Activated T-cell treated with anti-CD3 and anti-CD28 coated beads, Interleukin-2, amount 50 U/mL, for 48 hours (primary cell): Measurements from ENCODE around the gene DNM3.

Source experiments
- DNase-seq, 2 experiments: peaks; one replicate each; pipeline ENCODE4 v3.0.0-alpha.2; 2020

DNM3 gene

DNA sequence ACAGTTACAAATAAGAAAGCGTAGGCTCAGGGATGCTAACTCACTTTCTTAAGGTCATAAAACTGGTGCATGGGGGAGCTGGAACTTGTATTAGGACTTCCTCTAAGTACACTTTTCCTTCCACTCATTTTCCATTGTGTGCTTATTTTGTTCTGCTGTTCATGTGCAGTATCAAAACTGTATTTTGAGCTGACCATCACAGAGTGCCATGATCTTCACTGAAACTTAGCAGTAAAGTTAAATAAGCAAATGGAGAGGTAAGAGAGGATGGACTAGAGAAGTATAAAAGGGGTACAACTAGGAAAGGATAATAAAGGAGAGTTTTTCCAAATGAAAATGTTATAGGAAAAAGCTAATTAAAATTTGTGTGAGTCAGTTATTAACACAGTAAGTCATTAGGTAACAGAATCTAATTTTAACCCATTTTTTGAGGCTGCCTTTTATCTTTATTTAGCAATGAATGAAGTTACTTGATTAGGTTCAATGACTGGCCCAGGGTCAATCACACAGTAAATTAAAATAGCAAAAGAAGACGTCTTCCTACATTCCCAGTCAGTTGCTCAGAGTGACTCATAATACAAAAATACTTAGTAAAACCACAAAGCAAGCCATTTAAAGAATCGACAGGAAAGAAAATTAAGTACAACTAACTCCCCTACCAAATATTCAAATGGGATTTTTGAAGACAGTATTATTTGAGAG is 413.4 kb downstream of the DNM3 start:
- no peak for DNase-seq

DNA sequence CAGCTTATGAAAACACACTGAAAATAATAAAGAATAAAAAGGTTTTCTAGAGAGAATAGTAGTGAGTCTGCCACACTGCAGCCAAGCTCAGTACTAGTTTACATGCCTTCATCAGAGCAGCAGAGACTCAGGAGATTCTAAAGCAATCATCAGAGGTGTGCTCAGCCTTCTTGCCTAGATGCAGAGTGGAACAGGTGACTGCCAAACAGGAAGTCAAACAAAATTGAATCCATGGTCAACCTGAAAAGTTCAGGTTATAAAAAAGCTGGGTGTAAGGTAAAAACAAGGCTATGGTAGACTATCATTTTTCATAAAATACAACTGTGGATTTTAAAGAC is 413.9 kb downstream of the DNM3 start:
- no peak for DNase-seq

GRCh38 chr1:172265905-172266304 is 424.6 kb downstream of the DNM3 start:
- no peak for DNase-seq

- DNase-seq: peak; percentile 61 to 67
These were observed 425.4 kb downstream of the DNM3 start for GRCh38 chr1:172266528-172267174.

- DNase-seq: no peak
These were observed 426.9 kb downstream of the DNM3 start for GRCh38 chr1:172268237-172268636.

DNA sequence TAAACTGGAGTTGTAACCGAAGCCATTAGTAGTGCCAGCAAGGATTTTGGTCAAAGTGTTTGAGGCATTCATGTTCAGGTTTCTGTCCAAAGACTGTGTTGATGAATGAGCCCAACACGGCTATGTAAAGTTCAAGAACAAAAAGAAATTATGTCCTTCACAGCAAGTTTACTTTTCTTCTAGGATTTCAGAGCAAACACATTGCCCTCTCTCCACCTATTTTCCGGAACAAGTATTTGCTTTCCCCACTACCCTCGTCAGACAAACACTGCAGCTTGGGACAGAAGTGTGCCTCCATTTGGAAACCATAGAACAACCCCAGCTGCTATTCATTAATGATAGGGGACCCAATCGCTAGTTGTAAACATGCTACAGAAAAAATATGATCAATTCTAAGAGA is 427.8 kb downstream of the DNM3 start:
- no peak for DNase-seq

DNA sequence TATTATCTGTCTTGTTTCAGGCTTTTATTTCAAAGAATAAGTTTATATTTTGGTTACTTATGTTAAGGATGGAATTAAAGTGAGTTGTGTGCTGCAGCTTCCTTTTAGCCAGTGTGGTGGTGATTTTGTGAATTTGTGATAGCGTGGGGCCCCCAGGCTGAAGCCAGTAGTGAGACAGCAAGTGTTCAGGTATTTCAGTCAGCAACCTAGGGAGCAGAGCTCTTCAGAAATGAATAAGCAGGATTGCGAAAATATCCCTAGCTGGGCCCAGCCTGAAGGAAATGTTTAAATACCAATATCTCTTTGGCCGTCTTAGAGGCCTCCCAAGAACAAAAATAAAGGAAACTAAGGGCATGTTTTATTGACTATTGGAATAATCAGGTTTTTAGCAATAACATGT is 428.3 kb downstream of the DNM3 start:
- DNase-seq: peak; percentile 26 to 39

- no peak for DNase-seq
These were observed 429.3 kb downstream of the DNM3 start for GRCh38 chr1:172270605-172271004.

DNA sequence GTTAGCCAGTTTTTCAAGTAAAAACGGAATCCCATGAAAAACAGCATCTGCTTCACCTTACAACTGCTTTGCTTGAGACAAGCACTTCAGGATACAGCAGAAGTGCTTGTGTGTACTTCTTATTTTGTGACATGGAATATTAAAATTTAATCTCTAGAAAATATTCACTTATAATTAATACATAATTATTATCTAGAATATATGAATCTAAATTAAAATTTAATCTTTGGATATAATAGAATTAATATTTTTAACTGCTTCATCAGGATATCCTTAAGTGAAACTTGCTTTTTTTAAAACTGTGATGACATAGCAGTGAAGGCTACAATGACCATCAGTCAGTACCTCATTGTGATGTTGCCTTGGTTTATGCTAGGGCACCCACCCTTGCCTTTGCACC is 430.8 kb downstream of the DNM3 start:
- DNase-seq: no peak

- no peak for DNase-seq
These were observed 432.5 kb downstream of the DNM3 start for GRCh38 chr1:172273647-172274396.

GRCh38 chr1:172275478-172275877 is 434.2 kb downstream of the DNM3 start:
- no peak for DNase-seq

DNA sequence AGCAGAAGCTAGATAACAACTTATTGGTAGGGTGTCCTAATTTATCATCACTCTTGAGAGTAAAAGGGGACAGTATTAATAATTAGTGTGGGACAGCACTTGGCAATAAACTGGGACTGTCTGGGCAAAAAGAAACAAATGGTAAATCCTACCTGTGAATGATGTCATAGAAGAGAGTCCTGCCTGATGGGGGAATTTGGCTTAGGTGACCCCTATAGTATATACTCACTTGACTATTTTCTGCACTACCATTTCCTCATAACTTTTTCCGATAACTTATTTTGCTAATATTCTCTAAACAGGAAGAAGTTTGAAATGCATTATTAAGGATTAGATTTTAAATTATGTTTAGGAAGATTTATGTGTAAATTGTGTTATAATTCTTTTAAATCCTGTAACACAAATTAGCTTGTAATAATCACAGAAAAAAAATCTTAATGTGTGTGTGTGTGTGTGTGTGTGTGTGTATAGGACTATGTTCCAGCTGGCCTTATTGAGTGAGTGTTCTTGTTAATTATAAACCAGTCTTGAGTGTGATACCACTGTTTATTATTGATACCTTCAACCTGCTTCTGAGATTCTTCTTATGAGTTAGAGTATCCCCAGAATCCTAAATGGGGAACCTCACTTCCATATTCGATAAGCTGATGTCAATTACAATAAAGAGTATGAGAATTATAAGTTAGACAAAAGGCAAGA is 435.0 kb downstream of the DNM3 start:
- DNase-seq: no peak

GRCh38 chr1:172277275-172277674 is 436.0 kb downstream of the DNM3 start:
- no peak for DNase-seq

DNA sequence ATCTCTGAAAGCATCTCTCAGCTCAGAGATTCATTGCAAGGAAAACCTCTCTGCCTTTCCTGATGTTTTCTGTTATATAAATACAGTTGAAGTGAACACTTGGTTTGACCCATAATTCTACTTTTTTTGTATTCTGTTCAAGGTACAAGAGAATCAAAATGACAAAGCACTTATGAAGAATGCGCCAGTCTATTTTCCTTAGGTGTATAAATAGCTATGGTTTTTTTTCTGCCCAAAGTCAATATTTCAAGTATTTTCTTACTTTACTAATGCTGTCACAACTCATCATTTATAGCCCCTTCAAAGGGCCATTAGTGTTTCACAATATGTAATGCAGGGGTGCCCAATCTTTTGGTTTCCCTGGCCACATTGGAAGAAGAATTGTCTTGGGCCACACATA is 436.7 kb downstream of the DNM3 start:
- no peak for DNase-seq

GRCh38 chr1:172278478-172278877 is 437.2 kb downstream of the DNM3 start:
- no peak for DNase-seq

- DNase-seq: no peak
These were observed 438.8 kb downstream of the DNM3 start for GRCh38 chr1:172279939-172280636.

GRCh38 chr1:172283766-172284165 is 442.5 kb downstream of the DNM3 start:
- DNase-seq: no peak

- no peak for DNase-seq
These were observed 445.4 kb downstream of the DNM3 start for GRCh38 chr1:172286629-172287076.

DNA sequence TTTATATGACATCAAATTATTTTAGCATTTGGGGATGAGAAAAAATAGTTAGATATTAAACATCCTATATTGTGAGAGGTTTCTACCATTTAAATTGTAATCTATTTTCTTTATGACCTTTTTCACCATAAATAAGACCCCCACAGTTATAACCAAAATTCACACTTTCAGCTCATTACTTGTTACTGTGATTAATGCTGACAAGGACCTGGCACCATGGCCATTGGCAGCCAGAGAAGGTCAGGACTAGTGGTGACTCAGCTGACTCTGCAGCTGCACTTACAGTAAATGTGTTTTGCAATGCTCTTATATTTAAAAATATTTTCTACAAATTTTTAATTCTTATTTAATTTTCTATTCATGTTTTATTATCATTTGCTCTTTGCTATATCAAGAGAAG is 445.9 kb downstream of the DNM3 start:
- no peak for DNase-seq

- no peak for DNase-seq
These were observed 447.3 kb downstream of the DNM3 start for GRCh38 chr1:172288581-172288980.

- no peak for DNase-seq
These were observed 448.1 kb downstream of the DNM3 start for GRCh38 chr1:172289448-172289847.

GRCh38 chr1:172292840-172293239 is 451.5 kb downstream of the DNM3 start:
- no peak for DNase-seq

DNA sequence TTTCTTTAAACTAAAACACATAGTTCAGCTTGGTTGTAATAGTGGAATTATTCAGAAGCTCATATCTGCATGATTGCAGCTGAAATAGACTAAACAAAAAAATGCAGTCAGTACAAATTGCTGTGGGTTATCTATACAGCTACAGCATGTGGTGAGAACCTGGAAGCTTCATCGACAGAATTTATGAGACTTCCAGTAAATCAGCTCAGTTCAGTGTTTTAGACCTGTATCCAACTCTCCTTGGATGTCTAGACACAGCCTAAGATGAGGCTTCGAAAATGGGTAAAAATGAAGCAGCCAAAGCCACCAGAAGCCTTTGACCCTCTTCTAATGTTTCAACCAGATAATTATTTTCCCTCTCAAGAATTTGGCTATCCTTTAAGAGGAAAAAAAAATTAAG is 452.1 kb downstream of the DNM3 start:
- DNase-seq: no peak
